NCI-H2196 treated with DMSO at 0.1 percent for 48 hours (cell line): ENCODE measurements around the gene ARGLU1.

Experiments used
- DNase-seq: peaks from one replicate; lab custom pipeline; 2025; ENCODE audit not compliant: unreplicated experiment; lab: John Stamatoyannopoulos, UW

Gene ARGLU1

GRCh38 chr13:106587787-106588186 lies 19.9 kb upstream of the ARGLU1 start:
- no peak for DNase-seq

DNA sequence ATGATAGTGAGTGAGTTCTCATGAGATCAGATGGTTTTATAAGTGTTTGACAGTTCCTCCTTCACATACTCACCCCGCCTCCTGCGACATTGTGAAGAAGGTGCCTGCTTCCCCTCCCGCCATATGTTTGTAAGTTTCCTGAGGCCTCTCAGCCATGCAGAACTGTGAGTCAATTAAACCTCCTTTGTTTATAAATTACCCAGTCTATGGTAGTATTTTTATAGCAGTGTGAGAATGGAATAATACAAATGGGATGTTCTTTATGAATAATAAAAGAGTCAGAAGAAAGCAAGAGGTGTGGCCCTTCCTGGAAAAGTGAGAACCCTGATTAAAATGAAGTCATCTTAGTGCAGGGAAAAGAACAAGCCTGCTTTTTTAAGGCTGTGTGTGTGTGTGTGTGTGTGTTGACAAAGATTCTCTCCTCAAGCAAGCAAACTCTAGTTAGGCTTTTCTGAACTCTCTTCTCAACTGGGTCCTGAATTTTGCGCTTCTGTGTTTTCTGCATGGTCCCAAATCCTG lies 18.8 kb upstream of the ARGLU1 start:
- DNase-seq = no peak

DNA sequence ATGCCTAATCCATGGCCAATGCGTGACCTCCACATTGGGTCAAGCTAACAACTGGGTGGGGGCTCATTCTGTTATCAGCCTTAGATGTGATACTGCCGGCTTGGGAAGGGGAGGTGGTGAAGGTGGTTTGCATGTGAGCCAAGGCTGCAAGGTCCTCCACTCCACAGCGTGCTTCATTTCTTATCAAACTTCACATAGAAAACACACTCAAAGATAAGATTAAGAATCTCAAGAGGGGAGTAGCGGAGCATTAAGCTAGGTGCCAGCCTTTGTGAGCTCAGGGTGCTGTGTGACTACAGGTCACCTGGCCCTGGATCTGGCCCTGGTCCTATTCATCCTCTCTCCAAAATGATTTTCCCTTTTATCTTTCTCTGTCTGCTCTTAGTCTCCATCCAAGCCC lies 13.3 kb upstream of the ARGLU1 start:
- DNase-seq = no peak

DNA sequence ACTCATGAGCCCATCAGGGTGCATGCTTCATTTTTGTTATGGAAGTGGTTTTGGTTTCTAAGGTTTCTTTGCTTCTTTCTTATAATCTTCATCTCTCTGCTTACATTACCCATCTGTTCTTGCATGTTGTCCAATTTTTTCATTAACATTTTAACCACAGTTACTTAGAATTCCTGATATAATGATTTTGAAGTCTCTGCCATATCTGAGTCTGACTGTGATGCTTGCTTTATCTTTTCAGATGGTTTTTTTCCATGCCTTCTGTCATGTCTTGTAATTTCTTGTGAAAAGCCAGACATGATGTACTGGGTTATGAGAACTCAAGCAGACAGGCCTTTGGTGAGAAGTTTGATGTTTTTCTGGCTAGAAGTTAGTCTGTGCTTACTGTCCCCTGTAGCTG lies 8.0 kb upstream of the ARGLU1 start:
- DNase-seq = no peak

DNA sequence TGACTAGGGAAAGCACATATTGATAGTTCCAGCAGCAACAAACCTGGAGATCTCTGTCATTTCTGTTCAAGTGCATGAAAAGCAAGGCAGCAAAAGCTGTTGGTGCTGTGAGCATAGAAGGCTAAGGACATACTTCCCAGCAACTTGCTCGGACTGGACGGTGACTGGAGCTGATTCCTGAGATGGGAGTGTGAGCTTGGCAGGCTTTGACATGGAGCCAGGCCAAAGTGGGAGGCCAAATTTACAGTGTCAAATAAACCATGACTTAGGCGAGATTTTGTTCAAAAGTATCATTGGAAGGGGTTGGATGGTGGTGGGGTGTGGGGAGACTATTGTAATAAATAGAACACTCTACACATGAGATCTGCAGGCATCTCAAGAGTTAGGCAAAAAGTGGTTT lies 5.9 kb upstream of the ARGLU1 start:
- DNase-seq = no peak

- no peak for DNase-seq
These were observed 5.4 kb upstream of the ARGLU1 start for GRCh38 chr13:106573284-106573846.

GRCh38 chr13:106570299-106570852 lies 2.4 kb upstream of the ARGLU1 start:
- DNase-seq = no peak

- DNase-seq = no peak
These were observed 1.5 kb upstream of the ARGLU1 start for GRCh38 chr13:106569233-106570095.

GRCh38 chr13:106568299-106569003 lies 514 bp upstream of the ARGLU1 start:
- no peak for DNase-seq

DNA sequence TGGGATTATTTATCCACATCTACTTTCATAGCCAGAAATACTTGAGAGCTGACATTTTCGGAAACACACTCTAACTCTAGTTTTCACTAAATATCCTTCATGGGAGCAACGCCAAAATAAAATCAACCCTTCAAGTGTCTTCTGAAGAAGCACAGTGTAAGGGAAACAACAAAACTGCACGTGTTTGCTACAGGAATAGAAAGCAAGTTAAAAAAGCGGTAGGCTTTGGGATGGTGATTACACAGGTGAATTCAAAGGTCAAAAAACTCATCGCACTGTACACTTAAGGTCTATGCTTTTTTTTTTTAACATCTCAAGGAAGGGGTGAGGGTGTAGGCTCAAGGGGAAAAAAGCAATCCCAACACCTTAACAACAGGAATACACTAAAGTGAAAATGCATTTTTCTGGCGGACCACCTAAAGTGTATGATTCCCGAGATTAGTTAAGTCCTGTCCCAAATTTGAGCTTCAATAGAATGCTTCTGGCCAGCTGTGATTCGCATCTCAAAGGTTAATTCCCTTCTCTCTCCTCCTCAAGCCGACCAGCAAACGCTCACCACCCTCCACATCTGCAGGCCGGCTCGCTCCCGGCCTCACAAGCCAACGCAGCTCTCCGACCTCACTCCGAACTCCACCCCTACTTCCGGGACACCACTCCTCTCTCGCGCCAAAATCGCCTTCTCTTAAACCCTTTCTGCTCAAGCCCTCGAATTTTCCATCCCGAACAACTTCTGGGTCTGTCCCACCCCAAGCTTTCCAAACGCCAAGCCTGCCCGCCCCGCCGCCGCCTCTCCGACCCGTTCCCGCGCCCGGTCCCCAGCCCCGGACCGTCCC lies 1.1 kb downstream of the ARGLU1 start:
- no peak for DNase-seq

DNA sequence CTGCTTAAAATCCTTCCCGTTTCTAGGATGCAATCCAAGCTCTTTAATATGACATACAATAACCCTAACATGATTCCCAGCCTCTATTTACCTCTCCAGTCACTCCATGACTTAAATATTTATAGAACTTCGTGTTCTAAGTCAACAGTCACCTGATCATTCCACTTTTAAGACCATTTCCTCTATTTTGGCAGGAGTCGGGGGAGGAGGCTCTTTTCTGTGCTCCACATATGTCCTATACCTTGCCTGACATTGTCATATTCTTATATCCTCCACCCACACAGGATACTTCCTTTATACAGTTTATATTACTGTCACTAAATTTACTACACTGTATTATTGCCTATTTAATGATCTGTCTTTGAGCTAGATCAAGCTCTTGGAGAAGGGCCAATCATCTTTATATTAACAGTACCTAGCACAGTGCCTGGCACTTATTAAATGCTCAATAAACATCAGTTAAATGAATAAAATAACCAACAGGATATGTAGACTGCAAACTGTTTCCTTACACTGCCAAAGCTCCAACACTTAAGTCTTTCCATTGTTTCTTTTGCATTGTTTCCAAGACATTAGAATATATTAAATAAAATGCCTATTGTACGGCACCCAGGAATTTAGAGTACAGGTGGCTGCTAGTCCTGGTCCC lies 2.7 kb downstream of the ARGLU1 start:
- DNase-seq = no peak

GRCh38 chr13:106562301-106562700 lies 5.6 kb downstream of the ARGLU1 start:
- no peak for DNase-seq

- DNase-seq = no peak
These were observed 6.3 kb downstream of the ARGLU1 start for GRCh38 chr13:106561551-106562170.

GRCh38 chr13:106560821-106561220 lies 7.1 kb downstream of the ARGLU1 start:
- DNase-seq = no peak

- DNase-seq = no peak
These were observed 9.4 kb downstream of the ARGLU1 start for GRCh38 chr13:106558527-106558926.

DNA sequence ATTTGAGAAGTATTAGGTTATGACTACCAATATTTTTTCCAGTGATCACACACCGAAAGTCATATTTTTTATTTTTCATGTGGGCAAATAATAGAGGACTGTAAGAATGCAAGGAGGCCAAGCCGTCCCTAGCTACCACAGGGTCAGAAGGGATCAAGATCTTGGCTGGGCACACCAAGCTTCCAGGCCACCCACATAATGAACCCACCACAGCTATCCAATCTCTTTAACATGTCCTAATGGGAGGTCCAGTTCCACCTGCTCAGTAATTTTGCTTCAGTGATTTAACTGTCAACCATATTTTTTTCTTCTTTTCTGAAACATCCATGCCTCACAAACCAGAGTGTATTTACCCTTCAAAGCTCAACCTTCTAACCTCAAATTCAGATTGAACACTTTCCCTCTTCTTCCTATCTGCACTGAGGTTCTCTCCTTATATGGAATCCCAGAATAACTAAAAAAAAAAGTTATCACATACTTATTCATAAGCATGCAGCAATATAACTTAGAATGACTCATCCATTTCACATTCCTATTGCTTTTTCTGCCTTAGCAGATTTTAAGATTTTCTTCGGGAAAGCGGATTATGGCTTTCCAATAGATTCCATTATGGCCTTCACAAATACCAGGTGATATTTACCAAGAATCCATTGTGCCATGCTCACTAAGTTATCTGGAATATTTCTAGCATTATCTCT lies 12.2 kb downstream of the ARGLU1 start:
- DNase-seq = no peak

DNA sequence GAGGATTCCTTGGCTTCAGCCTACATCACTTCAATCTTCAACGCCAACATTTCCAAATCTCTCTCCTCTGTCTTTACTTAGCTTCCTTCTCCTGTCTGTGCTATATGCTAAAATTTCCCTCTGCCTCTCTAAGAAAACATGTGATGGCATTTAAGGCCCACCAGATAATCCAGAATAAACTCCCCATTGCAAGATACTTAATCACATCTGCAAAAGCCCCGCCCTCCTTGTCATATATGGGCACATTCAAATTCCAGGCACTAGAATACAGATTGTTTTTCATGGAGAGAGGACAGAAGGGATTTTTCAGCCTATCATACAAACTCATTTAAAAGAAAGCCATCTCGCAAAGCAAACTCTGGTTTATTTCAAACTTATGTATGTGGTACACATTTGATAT lies 16.2 kb downstream of the ARGLU1 start:
- no peak for DNase-seq

- no peak for DNase-seq
These were observed 16.6 kb downstream of the ARGLU1 start for GRCh38 chr13:106551350-106551749.

DNA sequence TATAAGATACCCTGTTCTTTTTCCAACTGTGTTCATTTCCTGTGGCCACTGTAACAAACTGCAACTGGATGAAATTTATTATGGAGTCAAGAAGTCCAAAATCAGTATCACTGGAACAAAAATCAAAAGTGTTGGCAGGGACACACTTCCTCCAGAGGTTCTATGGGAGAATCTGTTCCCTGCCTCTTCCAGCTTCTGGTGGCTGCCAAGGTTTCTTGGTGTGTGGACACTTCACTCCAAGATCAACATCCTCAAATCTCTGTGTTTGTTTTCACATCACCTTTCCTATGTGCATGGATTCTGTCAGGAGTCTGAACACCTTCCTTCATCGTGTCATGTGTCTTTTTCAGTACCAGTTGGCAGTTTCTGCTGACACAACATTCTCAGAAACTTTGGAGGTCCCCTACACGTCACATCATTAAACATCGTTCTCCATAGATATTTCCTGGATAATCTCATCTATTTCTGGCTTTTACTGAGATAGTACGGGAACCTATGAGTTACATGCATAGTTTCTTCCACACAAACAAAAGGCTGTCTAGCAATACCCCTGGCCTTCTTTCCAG lies 17.3 kb downstream of the ARGLU1 start:
- DNase-seq = no peak
